T-cell (primary cell): ENCODE measurements around the gene EVI5L. TPM values are rescaled to one million over a fixed set of nuclear protein-coding genes. Genes with fewer than 3 reads are reported as not detected.
"Not testable (repeated sequence)": the region's sequence is repeated elsewhere in the genome, so short reads cannot be mapped to it uniquely, and the experiment has no call there.

ENCODE experiments used
- ATAC-seq, 4 experiments: fragments of 200-7000 bp in 3 of 4; fragments of 150-1000 bp in 1 of 4; cut with Tn5 transposase; replicated peaks in 1 of 4; 1 replicate in 3 of 4; 2 replicates in 1 of 4; pipeline ENCODE4 v1.10.0; 2021; ENCODE audit warnings: moderate library complexity in 3 of 4, mild to moderate bottlenecking in 2 of 4, moderate number of reproducible peaks in 1 of 4
- CTCF ChIA-PET, 2 donors: fragments of 300-600 bp; sonication (Branson Sonifier 250); formaldehyde crosslinking; loops; one replicate each; lab custom pipeline; 2022; ENCODE audit warnings: antibody characterized with exemption in 2 of 2; lab: Charles Lee
- POLR2A ChIA-PET, 2 donors: fragments of 300-600 bp; sonication (Branson Sonifier 250); formaldehyde crosslinking; loops; one replicate each; lab custom pipeline; 2022; ENCODE audit warnings: antibody characterized with exemption in 2 of 2; lab: Charles Lee
- DNase-seq, 35 experiments: peaks; one replicate each; pipeline versions ENCODE4 v3.0.0 to v3.0.0-alpha.2; 2013 to 2023
- H3K27ac ChIP-seq: one replicate; pipeline ENCODE4 v1.5.1; 2013; ENCODE audit warnings: low read length
- H3K27me3 ChIP-seq, 2 experiments: replicated peaks in 1 of 2; 1 replicate in 1 of 2; 2 replicates in 1 of 2; pipeline versions ENCODE4 v1.6.1 to v1.7.0; 2013; ENCODE audit warnings: low read length in 1 of 2, mixed read lengths in 1 of 2; ENCODE audit not compliant: control insufficient read depth in 2 of 2, insufficient read depth in 2 of 2; ENCODE audit errors: extremely low read depth in 1 of 2
- H3K36me3 ChIP-seq, 2 donors: 1 replicate in 1 of 2; 2 replicates in 1 of 2; pipeline versions ENCODE4 v1.6.1 to v1.7.0; 2013; ENCODE audit warnings: low read length in 1 of 2; ENCODE audit not compliant: control insufficient read depth in 2 of 2, insufficient read depth in 1 of 2; ENCODE audit errors: extremely low read depth in 1 of 2
- H3K4me1 ChIP-seq, 2 experiments: 1 replicate in 1 of 2; 2 replicates in 1 of 2; pipeline versions ENCODE4 v1.6.1 to v1.7.0; 2013; ENCODE audit warnings: low read length in 2 of 2, mixed read lengths in 1 of 2; ENCODE audit not compliant: insufficient read depth in 2 of 2, control insufficient read depth in 1 of 2; ENCODE audit errors: extremely low read depth in 1 of 2
- H3K4me3 ChIP-seq, 2 donors: 1 replicate in 1 of 2; 2 replicates in 1 of 2; pipeline versions ENCODE4 v1.5.1 to v1.7.0; 2013; ENCODE audit warnings: mild to moderate bottlenecking in 2 of 2, low read length in 1 of 2, moderate library complexity in 1 of 2; ENCODE audit not compliant: control insufficient read depth in 1 of 2; ENCODE audit errors: extremely low read depth in 1 of 2
- H3K9me3 ChIP-seq: 2 replicates; pipeline ENCODE4 v1.7.0; 2013
- H3K27ac Mint-ChIP-seq, 2 donors: one replicate each; pipeline ENCODE4 v1.8.0; 2020 to 2021; ENCODE audit warnings: mild to moderate bottlenecking in 2 of 2, mixed read lengths in 2 of 2
- H3K27me3 Mint-ChIP-seq, 2 donors: one replicate each; pipeline ENCODE4 v1.8.0; 2021 to 2022; ENCODE audit warnings: mixed read lengths in 2 of 2
- H3K36me3 Mint-ChIP-seq: one replicate; pipeline ENCODE4 v1.8.0; 2021; ENCODE audit warnings: mixed read lengths
- H3K4me1 Mint-ChIP-seq, 3 donors: one replicate each; pipeline ENCODE4 v1.8.0; 2020 to 2022; ENCODE audit warnings: mixed read lengths in 3 of 3, mild to moderate bottlenecking in 1 of 3
- H3K4me3 Mint-ChIP-seq, 3 donors: one replicate each; pipeline ENCODE4 v1.8.0; 2020 to 2022; ENCODE audit warnings: mild to moderate bottlenecking in 3 of 3, mixed read lengths in 3 of 3, moderate library complexity in 3 of 3
- H3K9me3 Mint-ChIP-seq, 3 donors: one replicate each; pipeline ENCODE4 v1.8.0; 2020 to 2022; ENCODE audit warnings: mixed read lengths in 3 of 3
- WGBS: methylation state at CpG from one replicate; pipeline ENCODE4 v1.1.5; 2013; ENCODE audit warnings: missing lambda C conversion rate; ENCODE audit not compliant: insufficient coverage; 5-methylcytosine and 5-hydroxymethylcytosine counted together
- total RNA-seq, 35 experiments: library from RNA in 6 of 35; stranded (reverse) in 6 of 35; fragments of 120-200 nt in 1 of 35; gene quantifications; one replicate each; pipeline versions ENCODE4 v1.2.1 to v1.2.4 and lab custom pipeline; 2013 to 2026

Gene EVI5L
- total RNA-seq, 5 donors from 2014 or later (not counting 1 experiment from before 2014, with no cell fraction given) = 9.6 to 15.1 (median 13.7) TPM

- ChIA-PET CTCF (no interaction called here), POLR2A (no interaction called here)
- Mint-ChIP-seq H3K36me3 (peaks cover 5% of the 10 kb centered on the region), H3K4me1 (peaks cover 7 to 14% (median 12%) of the 10 kb centered on the region in 3 donors), H3K4me3 (no peak overlapping the region), H3K9me3 (peaks cover 0 to 15% (median 14%) of the 10 kb centered on the region in 3 donors), H3K27me3 (peaks cover 3 to 14% of the 10 kb centered on the region in 2 donors), H3K27ac (peak overlapping the region in 1 of 2 donors; percentile 62)
- H3K27me3 ChIP-seq = peaks cover 0 to 17% of the 10 kb centered on the region in 2 experiments
- ATAC-seq (no peak), DNase-seq (no peak)
- no peak overlapping the region for H3K4me3 ChIP-seq
- H3K4me1 ChIP-seq = peaks cover 0 to 17% of the 10 kb centered on the region in 2 experiments
- no peaks in the 10 kb centered on the region for H3K36me3 ChIP-seq
- peak overlapping the region; percentile 52 for H3K27ac ChIP-seq
- no peaks in the 10 kb centered on the region for H3K9me3 ChIP-seq
- WGBS = 64% methylated on average over 4 of the region's 5 CpGs
Observed at GRCh38 chr19:7808108-7808507, 21.9 kb upstream of the EVI5L start.

- Mint-ChIP-seq H3K27ac (no peak overlapping the region), H3K4me1 (peaks cover 25 to 27% (median 26%) of the 10 kb centered on the region in 3 donors), H3K4me3 (no peak overlapping the region), H3K27me3 (peaks cover 3 to 6% of the 10 kb centered on the region in 2 donors), H3K9me3 (peaks cover 0 to 17% (median 15%) of the 10 kb centered on the region in 3 donors), H3K36me3 (peaks cover 5% of the 10 kb centered on the region)
- Histone ChIP-seq H3K27me3 (peaks cover 0 to 3% of the 10 kb centered on the region in 2 experiments), H3K4me1 (peaks cover 3 to 31% of the 10 kb centered on the region in 2 experiments), H3K9me3 (no peaks in the 10 kb centered on the region), H3K4me3 (no peak overlapping the region), H3K27ac (no peak overlapping the region), H3K36me3 (no peaks in the 10 kb centered on the region)
- ATAC-seq = no peak
- WGBS = no CpG with 5 or more reads among the region's 2 CpGs
- ChIA-PET CTCF (no interaction called here), POLR2A (interaction anchor here in 1 of 2 donors (0.6 kb wide), 1 partner anchor 233 kb away, joined by 6 read pairs; no protein-coding TSS in a partner anchor)
- no peak for DNase-seq
Observed at GRCh38 chr19:7811989-7812388, 18.0 kb upstream of the EVI5L start.

GRCh38 chr19:7815325-7815724 lies 14.7 kb upstream of the EVI5L start:
- H3K4me3 Mint-ChIP-seq = peak overlapping the region in 2 of 3 donors; percentile 54 to 77
- DNase-seq = peak in 12 of 35 experiments; percentile 5 to 41 (median 18)
- Histone ChIP-seq H3K4me1 (peaks cover 3 to 16% of the 10 kb centered on the region in 2 experiments), H3K4me3 (peak overlapping the region in 1 of 2 donors; percentile 1), H3K27me3 (peaks cover 0 to 7% of the 10 kb centered on the region in 2 experiments), H3K36me3 (no peaks in the 10 kb centered on the region), H3K27ac (peak overlapping the region; percentile 44), H3K9me3 (no peaks in the 10 kb centered on the region)
- WGBS = 35% methylated on average over 9 of the region's 10 CpGs
- H3K27ac Mint-ChIP-seq = peak overlapping the region; percentile 9 to 90
- peaks cover 13 to 19% (median 16%) of the 10 kb centered on the region in 3 donors for H3K4me1 Mint-ChIP-seq
- CTCF ChIA-PET = no interaction called here
- POLR2A ChIA-PET = interaction anchor here in 1 of 2 donors (0.6 kb wide), 1 partner anchor 1325 kb away, joined by 3 read pairs; no protein-coding TSS in a partner anchor
- H3K27me3 Mint-ChIP-seq = peaks cover 6 to 20% of the 10 kb centered on the region in 2 donors
- peak in 2 of 4 experiments; percentile 82 to 96 for ATAC-seq
- peaks cover 0 to 18% (median 17%) of the 10 kb centered on the region in 3 donors for H3K9me3 Mint-ChIP-seq
- peaks cover 5% of the 10 kb centered on the region for H3K36me3 Mint-ChIP-seq

- H3K27ac Mint-ChIP-seq = peak overlapping the region in 1 of 2 donors; percentile 90
Observed at GRCh38 chr19:7816040-7816439, 14.0 kb upstream of the EVI5L start.

GRCh38 chr19:7817801-7818200 lies 12.2 kb upstream of the EVI5L start:
- peaks cover 12 to 28% of the 10 kb centered on the region in 2 donors for H3K27me3 Mint-ChIP-seq

More at GRCh38 chr19:7816040-7816439, 14.0 kb upstream of the EVI5L start:
- H3K4me3 ChIP-seq, CTCF ChIA-PET, DNase-seq, H3K27ac ChIP-seq, H3K36me3 ChIP-seq, H3K36me3 Mint-ChIP-seq, H3K9me3 ChIP-seq, ATAC-seq: not testable (repeated sequence)
- WGBS = no CpG with 5 or more reads among the region's 3 CpGs
- Histone ChIP-seq H3K27me3 (peaks cover 0 to 12% of the 10 kb centered on the region in 2 experiments), H3K4me1 (peaks cover 3 to 16% of the 10 kb centered on the region in 2 experiments)
- H3K4me3 Mint-ChIP-seq = peak overlapping the region in 1 of 3 donors; percentile 77
- peaks cover 13 to 19% (median 16%) of the 10 kb centered on the region in 3 donors for H3K4me1 Mint-ChIP-seq
- H3K9me3 Mint-ChIP-seq = peaks cover 0 to 15% (median 11%) of the 10 kb centered on the region in 3 donors
- peaks cover 10 to 28% of the 10 kb centered on the region in 2 donors for H3K27me3 Mint-ChIP-seq
- POLR2A ChIA-PET = interaction anchor here in 1 of 2 donors (0.6 kb wide), 1 partner anchor 1325 kb away, joined by 3 read pairs; no protein-coding TSS in a partner anchor

GRCh38 chr19:7818806-7819205 lies 11.2 kb upstream of the EVI5L start:
- Mint-ChIP-seq H3K27me3 (peaks cover 12 to 30% of the 10 kb centered on the region in 2 donors), H3K27ac (no peak overlapping the region), H3K4me3 (no peak overlapping the region), H3K36me3 (no peaks in the 10 kb centered on the region), H3K9me3 (peaks cover 0 to 3% (median 3%) of the 10 kb centered on the region in 3 donors), H3K4me1 (peaks cover 13 to 19% (median 16%) of the 10 kb centered on the region in 3 donors)
- DNase-seq = no peak
- WGBS = 100% methylated on average over 2 of the region's 2 CpGs
- Histone ChIP-seq H3K4me1 (peaks cover 3 to 16% of the 10 kb centered on the region in 2 experiments), H3K9me3 (no peaks in the 10 kb centered on the region), H3K4me3 (no peak overlapping the region), H3K27me3 (peaks cover 0 to 16% of the 10 kb centered on the region in 2 experiments), H3K27ac (no peak overlapping the region), H3K36me3 (no peaks in the 10 kb centered on the region)
- ChIA-PET POLR2A (interaction anchor here in 1 of 2 donors (0.6 kb wide), 1 partner anchor 19 kb away, joined by 8 read pairs; no protein-coding TSS in a partner anchor), CTCF (no interaction called here)
- no peak for ATAC-seq

More at GRCh38 chr19:7817801-7818200, 12.2 kb upstream of the EVI5L start:
- no peaks in the 10 kb centered on the region for H3K36me3 Mint-ChIP-seq
- WGBS = no CpG with 5 or more reads among the region's 1 CpG
- DNase-seq = no peak
- POLR2A ChIA-PET = no interaction called here
- H3K4me1 Mint-ChIP-seq = peaks cover 13 to 19% (median 16%) of the 10 kb centered on the region in 3 donors
- no peak overlapping the region for H3K27ac Mint-ChIP-seq
- peaks cover 0 to 16% of the 10 kb centered on the region in 2 experiments for H3K27me3 ChIP-seq
- peaks cover 0 to 3% (median 3%) of the 10 kb centered on the region in 3 donors for H3K9me3 Mint-ChIP-seq
- H3K4me3 ChIP-seq = no peak overlapping the region
- H3K36me3 ChIP-seq = no peaks in the 10 kb centered on the region
- ATAC-seq = no peak
- CTCF ChIA-PET = no interaction called here
- H3K4me1 ChIP-seq = peaks cover 3 to 16% of the 10 kb centered on the region in 2 experiments
- no peaks in the 10 kb centered on the region for H3K9me3 ChIP-seq
- no peak overlapping the region for H3K27ac ChIP-seq
- H3K4me3 Mint-ChIP-seq = no peak overlapping the region
